T-helper 9 cell (primary cell): Measurements from ENCODE around the gene C2orf49.

ENCODE experiments used
- DNase-seq: peaks from one replicate; pipeline ENCODE4 v3.0.0-alpha.2; 2020

Gene C2orf49

GRCh38 chr2:105384216-105384615 is 46.9 kb downstream of the C2orf49 start:
- no peak for DNase-seq

GRCh38 chr2:105384861-105385260 is 47.5 kb downstream of the C2orf49 start:
- no peak for DNase-seq

- DNase-seq: no peak
These were observed 48.6 kb downstream of the C2orf49 start for GRCh38 chr2:105385731-105386540.

- DNase-seq: no peak
These were observed 49.9 kb downstream of the C2orf49 start for GRCh38 chr2:105387225-105387624.

GRCh38 chr2:105388971-105389381 is 51.6 kb downstream of the C2orf49 start:
- no peak for DNase-seq

- no peak for DNase-seq
These were observed 53.1 kb downstream of the C2orf49 start for GRCh38 chr2:105390454-105390853.

- no peak for DNase-seq
These were observed 53.8 kb downstream of the C2orf49 start for GRCh38 chr2:105391058-105391627.

GRCh38 chr2:105391763-105392662 is 54.7 kb downstream of the C2orf49 start:
- DNase-seq: no peak

- DNase-seq: no peak
These were observed 56.2 kb downstream of the C2orf49 start for GRCh38 chr2:105393373-105394055.

- no peak for DNase-seq
These were observed 57.7 kb downstream of the C2orf49 start for GRCh38 chr2:105394951-105395611.

- DNase-seq: no peak
These were observed 58.4 kb downstream of the C2orf49 start for GRCh38 chr2:105395691-105396090.

- DNase-seq: no peak
These were observed 59.1 kb downstream of the C2orf49 start for GRCh38 chr2:105396254-105397024.

- no peak for DNase-seq
These were observed 59.8 kb downstream of the C2orf49 start for GRCh38 chr2:105397025-105397722.

- DNase-seq: no peak
These were observed 60.6 kb downstream of the C2orf49 start for GRCh38 chr2:105397953-105398335.

- peak; percentile 48 for DNase-seq
These were observed 61.2 kb downstream of the C2orf49 start, which contains the start of gene FHL2 for GRCh38 chr2:105398336-105399206. Gene FHL2, minus strand, starts transcription at chr2:105399051. Its CDS starts 12,535 bp downstream, at chr2:105386516.
